ENCODE measurements around the gene GK.

GRCh38 chrX:30655991-30656390, 2.8 kb downstream of the GK start:
- no peak for TF ChIP-seq CTCF (IDR thresholded peaks at IDR 0.05)
- no peak for TF ChIP-seq POLR2A (IDR thresholded peaks at IDR 0.05)
